GM19463 (cell line): ENCODE results near the gene CLPX.
"Not testable (repeated sequence)": the region's sequence is repeated elsewhere in the genome, so short reads cannot be mapped to it uniquely, and the experiment has no call there.

Source experiments
- ATAC-seq: cut with Tn5 transposase; IDR thresholded peaks from one replicate; pipeline ENCODE4 v1.9.1; 2021; ENCODE audit warnings: mild to moderate bottlenecking, moderate library complexity; ENCODE audit not compliant: unreplicated experiment

The CLPX gene

DNA sequence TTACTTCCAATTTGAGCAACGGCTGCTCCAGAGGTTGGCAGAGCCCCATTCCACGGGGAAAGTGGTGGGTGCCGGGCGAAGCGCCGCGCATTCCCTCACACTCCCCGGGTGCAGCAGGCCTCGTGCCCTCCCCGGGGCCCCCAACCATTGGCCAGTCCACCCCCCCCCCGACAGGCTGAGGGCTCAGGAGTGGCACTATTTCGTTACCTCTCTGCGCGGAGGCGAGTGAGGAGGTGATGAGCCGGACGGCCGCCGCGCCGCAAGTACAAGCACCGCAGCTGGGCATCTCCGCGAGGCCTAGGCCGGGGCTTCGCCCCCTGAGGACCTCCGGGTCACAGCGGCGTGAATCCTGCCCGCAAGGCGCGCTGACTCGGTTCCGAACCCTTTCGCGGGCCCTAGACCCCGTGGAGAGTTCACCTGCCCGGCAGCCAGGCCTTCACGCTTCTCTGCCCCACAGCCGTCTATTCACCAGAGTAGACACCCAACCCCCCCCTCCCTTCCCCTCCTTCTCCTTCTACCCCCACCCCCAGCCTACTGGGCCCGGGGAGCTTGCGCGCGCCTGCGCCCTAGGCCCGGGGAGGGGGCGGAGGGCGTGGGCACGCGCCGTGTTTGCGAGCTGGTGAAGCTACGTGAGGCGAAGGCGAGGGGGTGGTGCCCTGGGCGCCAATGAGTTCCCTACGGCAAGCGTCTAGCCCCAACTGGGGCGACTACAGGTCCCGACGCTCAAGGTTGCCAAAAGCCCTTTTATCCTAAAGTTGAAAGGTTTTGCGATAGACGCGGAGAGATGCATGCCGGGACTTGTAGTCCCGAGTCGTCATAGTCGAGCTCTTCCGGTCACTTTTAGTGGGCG is at the start of gene CLPX:
TSS of gene CLPX (minus strand) at position 475 of the 850 bp plus-strand sequence. CDS start at position 286, 189 bp downstream.
- ATAC-seq: peak; percentile 79

DNA sequence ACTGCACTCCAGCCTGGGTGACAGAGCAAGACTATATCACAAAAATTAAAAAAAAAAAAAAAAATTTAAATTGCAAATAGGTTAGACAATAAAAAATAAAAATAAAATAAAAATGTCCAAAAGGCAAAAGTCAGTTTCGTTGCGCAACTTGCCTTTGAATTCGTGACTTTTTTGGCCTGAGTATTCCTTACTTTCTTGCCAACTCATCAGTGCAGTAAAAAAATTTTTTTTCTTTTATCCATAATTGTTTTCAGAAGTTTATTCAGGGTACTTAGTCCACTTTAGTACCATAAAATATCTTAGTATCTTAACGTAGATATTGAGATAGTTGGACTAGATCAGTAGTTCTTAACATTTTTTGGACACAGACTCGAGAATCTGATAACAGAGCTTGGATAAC is 48.6 kb upstream of the CLPX start:
- ATAC-seq: no peak

DNA sequence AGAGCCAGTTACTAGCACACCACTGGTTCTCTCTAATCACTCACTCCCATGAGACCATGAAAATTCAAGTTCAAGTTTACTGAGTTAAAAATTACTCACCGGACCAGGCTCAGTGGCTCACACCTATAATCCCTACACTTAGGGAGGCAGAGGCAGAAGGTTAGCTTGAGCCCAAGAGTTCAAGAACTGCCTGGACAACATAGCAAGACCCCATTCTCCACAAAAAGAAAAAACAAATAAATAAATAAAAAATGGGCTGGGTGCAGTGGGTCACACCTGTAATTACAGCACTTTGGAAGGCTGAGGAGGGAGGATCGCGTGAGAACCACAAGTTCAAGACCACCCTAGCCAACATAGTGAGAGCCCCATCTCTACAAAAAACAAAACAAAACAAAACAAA is 47.4 kb upstream of the CLPX start:
- ATAC-seq: no peak

DNA sequence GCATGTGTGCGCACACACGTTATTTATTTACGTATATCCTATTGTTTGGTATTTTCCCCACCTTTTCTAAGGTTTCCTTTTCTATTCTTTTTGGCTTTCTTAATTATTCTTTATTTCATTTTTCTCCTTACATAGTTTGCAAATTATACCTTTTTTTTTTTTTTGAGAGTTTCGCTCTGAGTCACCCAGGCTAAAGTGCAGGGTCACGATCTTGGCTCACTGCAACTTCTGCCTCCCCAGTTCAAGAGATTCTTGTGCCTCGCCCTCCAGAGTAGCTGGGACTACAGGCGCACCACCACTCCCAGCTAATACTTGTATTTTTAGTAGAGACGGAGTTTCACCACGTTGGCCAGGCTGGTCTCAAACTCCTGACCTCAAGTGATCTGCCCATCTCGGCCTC is 46.2 kb upstream of the CLPX start:
- ATAC-seq: no peak

DNA sequence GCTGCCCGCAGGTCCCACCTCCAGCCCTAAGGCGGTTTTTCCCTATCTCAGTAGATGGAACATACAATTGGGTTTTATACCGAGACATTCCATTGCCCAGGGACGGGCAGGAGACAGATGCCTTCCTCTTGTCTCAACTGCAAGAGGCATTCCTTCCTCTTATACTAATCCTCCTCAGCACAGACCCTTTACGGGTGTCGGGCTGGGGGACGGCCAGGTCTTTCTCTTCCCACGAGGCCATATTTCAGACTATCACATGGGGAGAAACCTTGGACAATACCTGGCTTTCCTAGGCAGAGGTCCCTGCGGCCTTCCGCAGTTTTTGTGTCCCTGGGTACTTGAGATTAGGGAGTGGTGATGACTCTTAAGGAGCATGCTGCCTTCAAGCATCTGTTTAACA is 41.8 kb upstream of the CLPX start:
- ATAC-seq: not testable (repeated sequence)

DNA sequence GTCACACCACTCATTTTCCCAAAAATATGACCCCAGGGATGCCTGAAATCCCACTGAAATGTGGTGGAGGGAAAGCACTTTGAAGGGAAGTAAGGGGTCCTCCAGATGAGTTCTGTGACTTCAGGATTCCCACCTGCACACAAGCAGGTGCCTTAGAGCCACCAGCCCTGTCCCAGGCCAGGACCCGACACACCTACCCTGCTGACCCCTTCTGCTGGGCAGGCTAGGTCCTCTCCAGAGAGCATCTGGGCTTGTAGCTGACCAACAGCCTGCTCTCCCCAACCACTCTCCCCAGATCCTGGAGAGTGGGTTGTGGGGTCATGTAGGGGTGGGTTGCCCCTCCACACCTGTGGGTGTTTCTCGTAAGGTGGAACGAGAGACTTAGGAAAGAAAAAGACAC is 41.1 kb upstream of the CLPX start:
- ATAC-seq: no peak

DNA sequence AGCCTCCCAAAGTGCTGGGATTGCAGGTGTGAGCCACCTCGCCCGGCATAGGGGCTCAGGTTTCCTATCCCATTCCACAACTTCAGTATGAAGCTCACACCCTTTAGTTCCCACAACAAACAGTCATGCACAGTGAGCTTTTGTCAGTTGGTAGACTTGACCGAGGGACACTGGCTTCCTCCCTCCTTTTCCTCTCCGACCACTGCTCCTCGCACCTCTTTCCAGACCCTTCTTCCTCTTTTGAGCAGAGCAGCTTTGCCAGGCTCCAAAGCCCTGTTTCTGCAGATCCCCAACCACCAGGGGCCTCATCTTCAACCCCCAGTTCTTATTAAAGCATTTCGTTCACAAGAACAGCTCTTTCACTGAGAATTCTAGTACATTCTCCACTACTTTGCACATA is 38.9 kb upstream of the CLPX start:
- ATAC-seq: no peak

DNA sequence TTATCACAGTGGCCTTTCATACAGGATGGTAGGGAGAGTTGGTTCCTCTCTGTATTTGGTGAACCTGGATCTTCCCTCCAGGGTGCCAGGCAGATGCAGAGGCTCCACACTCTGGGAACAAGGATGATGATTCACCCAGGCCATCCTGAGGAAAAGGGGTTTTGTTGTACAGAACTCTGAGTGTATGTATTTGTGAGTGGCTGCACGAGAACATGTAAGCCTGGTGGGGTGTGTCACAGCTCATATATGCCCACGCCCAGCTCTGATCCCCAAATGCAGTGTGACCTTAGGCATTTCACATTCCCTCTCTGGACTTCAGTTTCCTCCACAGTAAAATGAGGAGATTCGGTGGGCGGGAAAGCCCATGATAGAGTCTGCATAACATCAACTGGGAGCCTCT is 37.7 kb upstream of the CLPX start:
- no peak for ATAC-seq

DNA sequence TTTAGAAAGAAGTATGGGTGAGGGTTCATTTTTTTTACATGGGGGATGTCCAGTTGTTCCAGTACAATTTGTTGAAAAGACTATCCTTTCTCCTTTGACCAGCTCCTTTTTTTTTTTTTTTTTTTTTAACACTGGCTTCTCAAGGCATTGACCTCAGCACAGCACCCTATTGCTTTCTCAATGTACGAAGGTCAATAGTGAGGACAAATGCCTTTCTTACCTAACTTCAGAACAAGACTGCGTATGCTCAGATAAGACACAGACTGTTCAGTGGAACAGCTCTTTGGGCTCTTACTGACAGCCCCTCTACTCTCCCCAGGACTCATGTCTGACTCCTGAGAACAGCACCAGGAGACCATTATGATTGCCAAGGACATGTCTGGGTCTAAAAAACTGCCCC is 36.6 kb upstream of the CLPX start:
- ATAC-seq: no peak

DNA sequence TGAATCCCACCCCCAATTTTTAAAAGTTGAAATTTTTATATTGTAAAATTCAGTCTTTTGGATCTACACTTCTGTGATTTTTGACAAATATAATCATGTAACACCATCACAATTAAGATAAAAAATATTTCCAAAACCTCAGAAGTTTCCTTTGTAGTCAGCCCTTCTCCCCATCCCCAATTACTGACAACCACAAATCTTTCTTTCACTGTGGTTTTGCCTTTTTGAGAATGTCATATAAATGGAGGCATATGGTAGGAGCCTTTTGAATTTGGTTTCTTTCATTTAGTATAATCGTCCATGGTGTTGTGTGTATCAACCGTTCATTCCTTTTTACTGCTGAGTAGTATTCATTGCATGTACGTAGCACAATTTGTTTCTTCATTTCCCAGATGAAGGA is 34.0 kb upstream of the CLPX start:
- no peak for ATAC-seq

DNA sequence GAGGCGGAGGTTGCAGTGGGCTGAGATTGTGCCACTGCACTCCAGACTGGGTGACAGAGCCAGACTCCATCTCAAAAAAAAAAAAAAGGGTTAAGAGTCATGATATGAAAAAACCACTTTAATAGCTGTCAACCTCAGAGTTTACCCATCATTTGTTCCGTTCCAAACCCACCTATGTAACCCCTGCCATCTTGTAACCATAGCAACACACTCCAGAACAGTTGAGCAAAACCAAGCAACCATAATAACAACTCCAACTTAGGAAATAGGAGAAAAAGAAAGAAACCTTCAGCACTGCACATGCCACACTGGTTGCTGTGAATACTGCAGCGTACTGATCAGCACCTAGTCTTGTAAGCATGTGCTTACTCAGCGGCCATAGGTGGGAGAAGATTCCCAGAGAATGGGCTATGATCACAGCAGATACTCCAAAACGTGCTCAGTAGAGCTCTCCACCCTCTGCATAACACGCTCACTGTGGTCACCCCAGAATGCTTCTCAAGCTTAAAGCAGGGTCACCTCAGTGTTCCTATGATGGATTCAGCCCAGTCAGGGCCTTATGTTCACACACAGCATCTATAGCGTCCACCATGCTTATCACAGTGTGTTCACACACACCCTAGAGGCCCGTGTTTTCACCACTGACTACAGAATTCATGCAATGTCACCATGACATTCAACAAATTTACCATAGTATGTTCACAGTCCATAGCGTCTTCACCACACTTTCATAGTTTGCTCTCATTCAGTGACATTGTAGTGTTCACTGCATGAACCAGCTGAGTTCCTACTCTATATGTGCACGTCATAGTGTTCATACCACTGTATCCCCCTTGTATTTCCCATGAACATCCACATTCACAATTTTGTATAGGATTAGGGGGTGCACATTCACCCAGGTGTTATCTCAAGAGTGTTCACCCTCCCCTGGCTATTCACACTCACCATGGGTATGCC is 32.7 kb upstream of the CLPX start:
- ATAC-seq: no peak

DNA sequence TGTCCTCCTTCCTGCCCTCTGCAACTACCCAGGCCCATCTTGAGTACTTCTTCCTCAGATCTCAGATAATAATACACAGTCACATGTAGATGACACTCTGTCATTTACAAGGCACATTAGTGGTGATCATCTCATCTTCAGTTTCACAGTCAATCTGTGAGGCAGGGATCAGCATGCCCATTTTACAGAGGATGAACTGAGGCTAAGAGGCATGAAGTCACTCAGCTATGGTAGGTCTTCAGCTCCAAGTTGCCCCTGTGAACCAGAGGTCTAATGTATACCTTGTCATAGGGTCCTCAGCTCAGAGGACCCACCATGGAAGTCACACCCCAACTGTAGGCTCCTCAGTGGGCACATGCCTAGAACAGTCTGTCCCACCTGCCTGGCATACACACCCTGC is 30.4 kb upstream of the CLPX start:
- no peak for ATAC-seq

DNA sequence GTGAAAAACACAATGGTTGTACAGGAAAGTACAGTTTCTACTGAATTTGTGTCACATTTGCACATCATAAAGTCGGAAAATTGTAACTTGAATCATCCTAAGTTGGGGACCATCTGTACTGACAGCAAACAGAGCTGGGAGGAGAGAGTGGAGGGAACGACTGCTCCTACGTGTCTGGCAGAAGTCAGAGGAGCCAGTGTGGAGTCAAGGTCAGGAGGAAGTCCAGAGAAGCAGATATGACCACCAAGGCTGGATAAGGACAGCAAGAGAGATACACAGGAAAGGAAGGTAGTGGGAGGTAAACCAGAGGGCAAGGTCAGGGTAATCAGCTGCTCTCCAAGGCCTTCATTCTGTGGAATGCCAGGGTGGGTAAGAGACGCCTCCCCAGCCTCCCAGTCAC is 28.9 kb upstream of the CLPX start:
- no peak for ATAC-seq

DNA sequence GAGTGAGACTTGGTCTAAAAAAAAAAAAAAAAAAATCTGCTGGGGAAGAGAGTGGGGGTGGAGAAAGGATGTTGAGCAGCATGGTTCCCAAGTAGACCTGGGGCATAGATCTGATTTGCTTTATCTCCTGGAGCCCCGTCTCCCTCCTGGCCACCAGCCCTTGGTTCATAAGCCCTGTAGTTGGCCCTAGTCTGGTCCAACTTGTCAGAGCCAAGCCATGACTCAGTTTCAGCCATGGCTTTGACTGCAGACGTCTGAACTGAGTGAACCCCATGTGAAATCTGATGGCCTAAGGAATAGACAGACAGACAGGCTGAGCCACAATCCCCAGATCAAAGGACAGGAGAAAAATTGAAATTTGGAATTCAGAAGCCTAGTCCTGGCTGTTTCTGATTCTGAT is 28.1 kb upstream of the CLPX start:
- ATAC-seq: no peak

DNA sequence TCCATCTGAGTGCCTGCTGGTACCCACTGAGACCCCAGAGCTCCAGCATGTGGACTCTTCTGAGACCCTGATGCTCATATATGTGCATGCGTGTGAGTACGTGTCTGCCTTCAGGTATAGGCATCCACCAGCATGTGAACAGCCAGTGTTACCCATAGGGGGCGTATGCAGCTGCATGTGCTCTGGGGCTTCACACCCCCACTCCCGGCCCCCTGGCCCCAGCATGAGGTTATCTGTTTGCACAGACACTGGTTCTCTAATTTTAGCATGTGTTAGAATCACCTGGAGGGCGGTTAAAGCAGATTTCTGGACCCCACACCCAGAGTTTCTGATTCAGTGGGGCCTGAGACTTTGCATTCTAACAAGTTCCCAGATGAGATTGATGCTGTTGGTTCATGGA is 27.0 kb upstream of the CLPX start:
- no peak for ATAC-seq

DNA sequence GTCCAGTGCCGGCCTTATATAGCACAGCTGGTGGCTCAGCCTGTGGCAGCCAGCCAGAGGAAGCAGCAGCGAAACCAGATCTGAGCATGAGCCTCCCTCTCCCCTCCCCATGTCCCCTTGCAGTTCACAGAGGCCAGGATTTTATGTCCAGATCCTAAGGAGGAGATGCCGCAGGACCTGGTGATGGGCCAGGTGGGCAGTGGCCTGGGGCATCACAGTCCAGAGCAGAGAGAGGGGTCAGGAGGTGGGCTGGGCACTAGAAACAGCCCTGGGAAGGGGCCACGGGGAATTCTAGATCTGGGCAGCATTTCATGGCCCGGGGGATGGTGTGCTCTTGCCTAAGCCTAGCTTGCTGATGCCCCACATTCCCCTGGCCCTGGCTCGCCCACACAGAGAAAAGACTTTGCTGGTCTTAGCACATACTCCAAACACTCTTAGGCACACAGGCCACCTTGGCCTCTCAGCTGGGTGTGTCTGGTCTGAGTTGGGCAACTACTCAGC is 26.4 kb upstream of the CLPX start:
- ATAC-seq: no peak

DNA sequence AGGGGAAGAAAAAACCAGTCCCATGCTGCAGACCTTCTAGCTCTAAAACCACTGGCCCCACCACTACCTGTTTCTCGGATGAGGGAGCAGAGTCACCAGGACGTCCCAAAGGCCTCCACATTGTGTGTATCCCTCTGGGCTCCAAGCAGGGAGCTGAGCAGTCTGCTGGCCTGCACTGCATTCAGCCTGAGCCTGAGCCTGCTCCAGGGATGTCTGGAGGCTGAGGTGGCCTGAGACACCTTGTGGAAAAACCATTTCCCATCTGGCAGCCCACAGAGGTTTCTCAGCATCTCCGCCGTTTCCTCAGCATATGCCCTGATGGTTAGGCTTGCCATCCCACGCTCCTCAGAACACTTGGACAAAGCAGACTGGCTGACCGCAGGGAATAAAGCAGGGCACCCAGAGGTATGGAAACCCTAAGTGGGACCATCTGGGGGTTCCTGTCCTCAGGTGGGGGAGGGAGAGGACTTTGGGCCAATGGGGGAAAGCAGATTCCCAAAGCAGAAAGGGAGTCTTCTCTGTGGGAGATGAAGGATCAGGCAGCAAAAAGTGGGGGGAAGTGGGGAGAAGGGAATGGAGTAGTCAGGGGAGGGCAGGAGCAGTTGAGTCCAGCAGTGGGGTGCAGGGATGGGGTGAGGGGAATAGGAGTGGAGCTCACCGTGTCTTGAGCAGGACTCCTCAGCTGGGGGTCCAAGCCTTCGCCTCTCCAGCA is 25.8 kb upstream of the CLPX start, which contains the start of gene CILP:
TSS of gene CILP (minus strand) at position 704 of the 712 bp plus-strand sequence. CDS start 1,718 bp downstream, outside the sequence.
- ATAC-seq: no peak

DNA sequence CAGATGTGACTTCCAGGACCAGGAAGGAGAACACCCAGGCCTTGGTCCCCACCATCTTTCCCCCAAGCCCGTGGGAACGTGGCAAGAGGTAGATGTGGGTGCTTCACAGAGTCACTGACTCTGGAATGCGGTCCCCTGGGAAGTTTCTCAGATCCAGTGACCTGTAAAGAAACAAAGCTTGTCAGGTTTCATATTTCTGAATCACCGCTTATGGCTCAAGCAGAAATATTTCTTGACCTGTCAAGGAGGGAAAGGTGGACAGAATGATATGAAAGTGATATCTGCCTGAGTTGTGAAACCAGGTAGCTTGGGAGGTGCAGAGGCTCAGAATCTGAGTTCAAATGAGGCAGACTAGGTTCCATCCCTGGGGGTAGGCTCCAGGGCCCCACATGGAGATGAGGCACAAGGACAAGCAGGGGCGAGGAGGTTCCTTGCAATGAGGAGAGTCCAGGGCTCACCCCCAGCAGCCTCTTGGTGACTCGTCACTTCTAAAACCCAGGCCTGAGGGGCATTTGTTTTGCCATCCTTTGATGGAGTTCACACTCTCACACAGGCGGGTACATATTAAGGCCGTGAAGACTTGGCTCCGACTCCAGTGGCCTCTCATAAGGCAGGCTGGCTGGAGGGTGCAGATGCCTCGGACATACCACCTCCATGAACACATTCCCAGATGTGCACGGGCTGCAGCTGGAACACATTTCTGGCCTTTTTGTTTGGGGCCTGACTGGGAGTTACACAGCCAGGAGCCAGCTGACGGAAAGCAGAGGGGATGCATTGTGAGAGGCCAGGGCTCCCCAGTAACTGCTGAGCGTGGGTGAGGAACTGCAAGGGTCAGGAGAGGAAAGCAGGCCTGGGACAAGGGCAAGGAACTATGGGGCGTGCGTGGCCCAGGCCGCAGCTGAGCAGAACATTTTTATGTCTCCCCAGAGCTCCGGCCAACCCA is 24.8 kb upstream of the CLPX start:
- no peak for ATAC-seq

DNA sequence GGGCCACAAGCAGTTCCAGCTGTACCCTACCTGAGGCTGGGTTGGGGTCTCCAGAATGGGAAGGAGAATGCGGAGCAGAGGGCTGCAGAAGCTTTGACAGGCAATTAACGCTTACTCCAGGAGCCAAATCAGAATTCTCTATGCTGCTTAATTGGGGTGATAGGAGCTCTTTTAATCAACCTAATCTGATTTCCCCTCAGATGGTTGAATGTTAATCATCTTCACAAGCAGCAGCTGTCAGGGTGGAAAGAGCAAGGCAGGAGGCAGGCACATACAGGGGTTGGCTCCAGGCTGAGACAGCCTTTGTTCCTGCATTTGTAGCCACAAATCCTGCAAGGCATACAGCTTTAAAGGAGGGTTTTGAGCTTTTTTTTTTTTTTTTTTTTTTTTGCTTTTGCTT is 23.5 kb upstream of the CLPX start:
- ATAC-seq: no peak
